IMR-90 (cell line): Measurements from ENCODE around the gene PIK3CG. TPM values are rescaled to one million over a fixed set of nuclear protein-coding genes. Genes with fewer than 3 reads are reported as not detected.

Experiments
- ATAC-seq: fragments of 200-7000 bp; cut with Tn5 transposase; 2 replicates; pipeline ENCODE4 v1.9.1; 2020; ENCODE audit warnings: low read depth, mild to moderate bottlenecking, moderate library complexity
- BruUV-seq: library from RNA; stranded (reverse); fragments of 400-500 nt; replicated peaks from 2 replicates; lab custom pipeline; 2021; lab: Mats Ljungman, UMichigan
- CTCF ChIA-PET: fragments of 300-600 bp; formaldehyde crosslinking; extraction: SDS; loops from one replicate; lab custom pipeline; 2021; ENCODE audit warnings: antibody characterized with exemption; lab: Yijun Ruan, JAX
- POLR2A ChIA-PET: fragments of 300-600 bp; sonication (Branson Sonifier 250); formaldehyde crosslinking; loops from one replicate; lab custom pipeline; 2022; ENCODE audit warnings: antibody characterized with exemption; ENCODE audit not compliant: unreplicated experiment; lab: Charles Lee
- DNase-seq: peaks from one replicate; pipeline ENCODE4 v3.0.0; 2013
- H2AFZ ChIP-seq: replicated peaks from 2 replicates; pipeline ENCODE3; 2013; ENCODE audit warnings: low read length, mild to moderate bottlenecking; ENCODE audit not compliant: poor library complexity
- H2AK5ac ChIP-seq: 2 replicates; pipeline ENCODE4 v1.6.1; 2013; ENCODE audit warnings: low read depth, low read length, inconsistent platforms
- H2AK9ac ChIP-seq: replicated peaks from 2 replicates; pipeline ENCODE3; 2013; ENCODE audit warnings: mild to moderate bottlenecking, low read depth, low read length, moderate library complexity; ENCODE audit not compliant: poor library complexity
- H2BK120ac ChIP-seq: 2 replicates; pipeline ENCODE4 v1.6.1; 2013; ENCODE audit warnings: low read depth, low read length, inconsistent platforms
- H2BK15ac ChIP-seq: 3 replicates; pipeline ENCODE4 v1.6.1; 2013; ENCODE audit warnings: low read depth, low read length, inconsistent platforms
- H2BK20ac ChIP-seq: 2 replicates; pipeline ENCODE4 v1.6.1; 2013; ENCODE audit warnings: low read depth, mild to moderate bottlenecking, inconsistent platforms, low read length, moderate library complexity
- H2BK5ac ChIP-seq: 2 replicates; pipeline ENCODE4 v1.6.1; 2013; ENCODE audit warnings: mild to moderate bottlenecking, low read depth, low read length, inconsistent platforms; ENCODE audit not compliant: poor library complexity, severe bottlenecking
- H3K14ac ChIP-seq: replicated peaks from 2 replicates; pipeline ENCODE4 v1.6.1; 2013; ENCODE audit warnings: low read depth, low read length, inconsistent platforms
- H3K18ac ChIP-seq: 2 replicates; pipeline ENCODE4 v1.6.1; 2013; ENCODE audit warnings: low read depth, low read length, control low read depth
- H3K23ac ChIP-seq: 2 replicates; pipeline ENCODE4 v1.6.1; 2013; ENCODE audit warnings: low read depth, low read length, inconsistent platforms
- H3K27ac ChIP-seq: 2 replicates; pipeline ENCODE4 v1.5.1; 2013; ENCODE audit warnings: mild to moderate bottlenecking, control low read depth, low read length; ENCODE audit not compliant: insufficient read depth
- H3K27me3 ChIP-seq: 2 replicates; pipeline ENCODE4 v1.6.1; 2013; ENCODE audit warnings: low read length; ENCODE audit not compliant: control insufficient read depth, insufficient read depth
- H3K36me3 ChIP-seq: 2 replicates; pipeline ENCODE4 v1.6.1; 2013; ENCODE audit warnings: low read length, mixed read lengths; ENCODE audit not compliant: control insufficient read depth, insufficient read depth
- H3K4ac ChIP-seq: 2 replicates; pipeline ENCODE4 v1.6.1; 2013; ENCODE audit warnings: low read depth, low read length, inconsistent platforms
- H3K4me1 ChIP-seq: 2 replicates; pipeline ENCODE4 v1.6.1; 2013; ENCODE audit warnings: low read length, mixed read lengths; ENCODE audit not compliant: control insufficient read depth, insufficient read depth
- H3K4me2 ChIP-seq: 2 replicates; pipeline ENCODE4 v1.6.1; 2013; ENCODE audit warnings: low read depth, mild to moderate bottlenecking, control low read depth, low read length, moderate library complexity
- H3K4me3 ChIP-seq: 2 replicates; pipeline ENCODE4 v1.5.1; 2013; ENCODE audit warnings: low read depth, mild to moderate bottlenecking, control low read depth, low read length, moderate library complexity; ENCODE audit not compliant: insufficient read depth
- H3K56ac ChIP-seq: 2 replicates; pipeline ENCODE4 v1.6.1; 2013; ENCODE audit warnings: low read length, inconsistent platforms; ENCODE audit not compliant: insufficient read depth; ENCODE audit errors: extremely low read depth
- H3K79me1 ChIP-seq, 2 experiments: 2 replicates each; pipeline ENCODE4 v1.6.1; 2013; ENCODE audit warnings: low read length in 2 of 2, inconsistent platforms in 1 of 2, low read depth in 1 of 2
- H3K9ac ChIP-seq: 2 replicates; pipeline ENCODE4 v1.6.1; 2013; ENCODE audit warnings: low read depth, low read length, control low read depth
- H3K9me1 ChIP-seq: 2 replicates; pipeline ENCODE4 v1.6.1; 2013; ENCODE audit warnings: low read length, inconsistent platforms; ENCODE audit not compliant: insufficient read depth
- H3K9me3 ChIP-seq: 2 replicates; pipeline ENCODE4 v1.6.1; 2013; ENCODE audit warnings: low read length; ENCODE audit not compliant: control insufficient read depth, insufficient read depth
- H4K20me1 ChIP-seq: 2 replicates; pipeline ENCODE4 v1.6.1; 2013; ENCODE audit warnings: low read length, inconsistent platforms; ENCODE audit not compliant: insufficient read depth
- H4K5ac ChIP-seq: 2 replicates; pipeline ENCODE4 v1.6.1; 2013; ENCODE audit warnings: mild to moderate bottlenecking, low read depth, low read length, control low read depth
- H4K8ac ChIP-seq, 2 experiments: 2 replicates each; pipeline ENCODE4 v1.6.1; 2013; ENCODE audit warnings: low read depth in 2 of 2, low read length in 2 of 2, control low read depth in 1 of 2, inconsistent platforms in 1 of 2
- H4K91ac ChIP-seq: 2 replicates; pipeline ENCODE4 v1.6.1; 2013; ENCODE audit warnings: low read depth, low read length, inconsistent platforms; ENCODE audit not compliant: insufficient read depth
- BHLHE40 ChIP-seq: fragments of 150-350 bp; IDR thresholded peaks from 2 replicates; pipeline ENCODE4 v1.6.1; 2016; ENCODE audit warnings: mild to moderate bottlenecking, low read depth, low read length
- CEBPB ChIP-seq: IDR thresholded peaks from 2 replicates; pipeline ENCODE4 v1.6.1; 2012; ENCODE audit warnings: low read depth, low read length, improper control_type of control experiment
- CHD1 ChIP-seq: IDR thresholded peaks from 2 replicates; pipeline ENCODE4 v1.6.1; 2012; ENCODE audit warnings: low read depth, low read length, improper control_type of control experiment
- CTCF ChIP-seq: conservative IDR thresholded peaks from 2 replicates; pipeline ENCODE4 v1.5.1; 2012; ENCODE audit warnings: mild to moderate bottlenecking, low read depth, low read length, improper control_type of control experiment
- ELK1 ChIP-seq: fragments of 150-350 bp; IDR thresholded peaks from 2 replicates; pipeline ENCODE4 v1.6.1; 2016; ENCODE audit warnings: low read depth, mild to moderate bottlenecking, low read length, moderate library complexity, borderline replicate concordance
- FOS ChIP-seq: fragments of 150-350 bp; IDR thresholded peaks from 2 replicates; pipeline ENCODE4 v1.6.1; 2016; ENCODE audit warnings: low read depth, low read length
- MAFK ChIP-seq: IDR thresholded peaks from 2 replicates; pipeline ENCODE4 v1.6.1; 2012; ENCODE audit warnings: low read depth, low read length, improper control_type of control experiment
- MAZ ChIP-seq: IDR thresholded peaks from 2 replicates; pipeline ENCODE4 v1.6.1; 2012; ENCODE audit warnings: low read depth, mild to moderate bottlenecking, low read length, improper control_type of control experiment, moderate library complexity, borderline replicate concordance
- MXI1 ChIP-seq: IDR thresholded peaks from 2 replicates; pipeline ENCODE4 v1.6.1; 2012; ENCODE audit warnings: low read depth, mild to moderate bottlenecking, low read length, moderate library complexity, borderline replicate concordance
- NFE2L2 ChIP-seq: fragments of 150-350 bp; IDR thresholded peaks from 2 replicates; pipeline ENCODE4 v1.6.1; 2016; ENCODE audit warnings: low read depth, mild to moderate bottlenecking, low read length
- POLR2A ChIP-seq: IDR thresholded peaks from 2 replicates; pipeline ENCODE4 v1.6.1; 2012; ENCODE audit warnings: mild to moderate bottlenecking, low read depth, low read length
- RAD21 ChIP-seq: IDR thresholded peaks from 2 replicates; pipeline ENCODE4 v1.6.1; 2012; ENCODE audit warnings: low read length, improper control_type of control experiment
- RCOR1 ChIP-seq: IDR thresholded peaks from 2 replicates; pipeline ENCODE4 v1.6.1; 2012; ENCODE audit warnings: mild to moderate bottlenecking, low read length, improper control_type of control experiment; ENCODE audit not compliant: insufficient replicate concordance
- RFX5 ChIP-seq: IDR thresholded peaks from 2 replicates; pipeline ENCODE4 v1.8.0; 2012; ENCODE audit warnings: low read depth, mild to moderate bottlenecking, low read length, moderate library complexity
- SMC3 ChIP-seq: fragments of 150-350 bp; IDR thresholded peaks from 2 replicates; pipeline ENCODE4 v1.6.1; 2016; ENCODE audit warnings: low read depth, mild to moderate bottlenecking, antibody characterized with exemption, low read length, moderate library complexity
- USF2 ChIP-seq: fragments of 150-350 bp; IDR thresholded peaks from 2 replicates; pipeline ENCODE4 v1.6.1; 2017; ENCODE audit warnings: mild to moderate bottlenecking, antibody characterized with exemption, low read length, low read depth
- WGBS, 2 experiments: methylation state at CpG; one replicate each; pipeline versions ENCODE4 v1.1.5 to v1.1.7; 2013; ENCODE audit warnings: missing lambda C conversion rate in 2 of 2; ENCODE audit not compliant: insufficient read length in 1 of 2; ENCODE audit errors: extremely low coverage in 2 of 2; 5-methylcytosine and 5-hydroxymethylcytosine counted together
- dilution Hi-C: fragments of 300-500 bp; cut with HindIII; formaldehyde crosslinking; loops from one replicate; pipeline ENCODE4 v1.14.3; 2018; ENCODE audit warnings: low sequenced_read_pairs; ENCODE audit not compliant: unreplicated experiment
- in situ Hi-C: fragments of 300-500 bp; cut with MboI; formaldehyde crosslinking; loops from 3 replicates; pipeline ENCODE4 v1.14.3; 2019; ENCODE audit warnings: low sequenced_read_pairs, inconsistent platforms, mixed read lengths
- intact Hi-C: fragments of 100-400 bp; cut with micrococcal nuclease; formaldehyde crosslinking; loops from 2 replicates; pipeline ENCODE4 v1.10.0; 2022
- polyA plus RNA-seq, 3 experiments: library from polyadenylated mRNA; depleted of rRNA; stranded (reverse); fragments of >200 nt; gene quantifications; 2 replicates each; pipeline ENCODE4 v1.2.3, GENCODE V29; 2012; ENCODE audit warnings: low replicate concordance in 1 of 3
- total RNA-seq: library from RNA; depleted of rRNA; stranded (reverse); fragments of >200 nt; gene quantifications from 2 replicates; pipeline ENCODE4 v1.2.3, GENCODE V29; 2012

PIK3CG gene
- total and polyA plus RNA-seq, 2 of the 4 experiments (the other 2 are of a cell fraction) = under 0.01 TPM; not detected in 1

DNA sequence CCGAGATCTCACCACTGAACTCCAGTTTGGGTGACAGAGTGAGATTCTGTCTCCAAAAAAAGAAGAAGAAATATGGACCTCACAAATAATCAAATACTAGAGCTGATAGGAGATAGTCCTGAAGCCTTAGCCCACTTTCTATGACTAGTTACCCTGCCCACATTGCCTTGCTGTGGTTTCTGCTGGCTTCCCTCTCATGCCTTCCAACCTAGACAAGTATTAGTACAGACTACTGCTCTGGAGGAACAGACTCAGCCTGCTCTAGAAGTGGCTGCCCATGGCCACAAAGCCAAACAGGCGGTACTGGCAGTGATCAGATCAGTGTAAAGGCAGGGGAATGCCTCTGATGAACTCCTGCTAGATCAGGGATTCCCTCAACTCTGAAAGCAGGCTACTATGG lies 89.8 kb downstream of the PIK3CG start:
- ChIA-PET CTCF (interaction anchor here (1.0 kb wide), 1 partner anchor 193 kb away, joined by 3 read pairs; no protein-coding TSS in a partner anchor), POLR2A (no interaction called here)
- H2AK9ac ChIP-seq = no peak overlapping the region
- H4K91ac ChIP-seq = no peak overlapping the region
- intact Hi-C loops (loop anchor here (5.0 kb wide), 1 partner anchor 92 kb away; no protein-coding TSS in a partner anchor), in situ Hi-C loops (no loop called here), dilution Hi-C loops (no loop called here)
- H2BK20ac ChIP-seq = no peak overlapping the region
- no peak for ATAC-seq
- no peak overlapping the region for H3K18ac ChIP-seq
- no peak overlapping the region for H2BK120ac ChIP-seq
- no peak overlapping the region for H3K27ac ChIP-seq
- peaks cover 2% of the 10 kb centered on the region; the same call in 1 of the 2 replicates for H3K4me1 ChIP-seq
- H3K27me3 ChIP-seq = peaks cover 11% of the 10 kb centered on the region
- H3K9me1 ChIP-seq = no peaks in the 10 kb centered on the region
- no CpG with 5 or more reads among the region's 2 CpGs for WGBS, 2 experiments
- no peak overlapping the region for H3K4ac ChIP-seq
- no peak overlapping the region for H2BK15ac ChIP-seq
- H4K8ac ChIP-seq = no peak overlapping the region
- no peak for DNase-seq
- no peak overlapping the region for H2AFZ ChIP-seq
- no peak overlapping the region for H2BK5ac ChIP-seq
- no peak overlapping the region for H3K9ac ChIP-seq
- H3K56ac ChIP-seq = no peak overlapping the region
- H3K36me3 ChIP-seq = no peaks in the 10 kb centered on the region
- no peak overlapping the region for H4K5ac ChIP-seq
- no peak overlapping the region for H3K14ac ChIP-seq
- H2AK5ac ChIP-seq = no peak overlapping the region
- H3K9me3 ChIP-seq = no peaks in the 10 kb centered on the region
- no peak overlapping the region for H3K23ac ChIP-seq
- H3K79me1 ChIP-seq = no peaks in the 10 kb centered on the region
- H3K4me2 ChIP-seq = no peak overlapping the region
- TF ChIP-seq NFE2L2 = no peak
- no peak for TF ChIP-seq ELK1
- no peak for TF ChIP-seq MAZ
- TF ChIP-seq CTCF = no peak
- TF ChIP-seq FOS = no peak
- no peak for TF ChIP-seq SMC3
- TF ChIP-seq BHLHE40 = no peak
- TF ChIP-seq CEBPB = no peak
- no peak for TF ChIP-seq MXI1
- no peak for TF ChIP-seq RFX5
- no peak for TF ChIP-seq RAD21
- no peak for TF ChIP-seq MAFK
- TF ChIP-seq CHD1 = no peak
- TF ChIP-seq RCOR1 = no peak
- TF ChIP-seq USF2 = no peak
- TF ChIP-seq POLR2A = no peak
- no peaks in the 10 kb centered on the region for H4K20me1 ChIP-seq
- H3K4me3 ChIP-seq = no peak overlapping the region
- BruUV-seq = no TSS peak
